ENCODE measurements around the gene FOXN4. TPM values are rescaled to one million over a fixed set of nuclear protein-coding genes. Genes with fewer than 3 reads are reported as not detected.

Gene FOXN4
- total and polyA plus RNA-seq, 2 of the 13 experiments (the other 11 are each of a cell fraction or from before 2014, with no cell fraction given): 0.11 TPM; not detected in 1

- no peak for TF ChIP-seq SNAI1 (CRISPR knock-in tag; IDR thresholded peaks at IDR 0.05; ENCODE audit: borderline replicate concordance)
- TF ChIP-seq ARNTL (CRISPR knock-in tag; IDR thresholded peaks at IDR 0.05): 0 out of 2 replicates have a peak, but pooled peaks have one; percentile 35
- TF ChIP-seq ZSCAN9 (CRISPR knock-in tag; IDR thresholded peaks at IDR 0.05; ENCODE audit: borderline replicate concordance): no peak; the same call in 1 of the 2 replicates
- 0 out of 2 replicates have a peak, but pooled peaks have one; percentile 55 for TF ChIP-seq ZNF564 (CRISPR knock-in tag; IDR thresholded peaks at IDR 0.05)
- TF ChIP-seq ZXDC (CRISPR knock-in tag; IDR thresholded peaks at IDR 0.05): no peak
- TF ChIP-seq SRF (IDR thresholded peaks at IDR 0.05; ENCODE audit: low read depth, low read length): peak; percentile 87
- TF ChIP-seq ZNF251 (CRISPR knock-in tag; IDR thresholded peaks at IDR 0.05): no peak
- no peak for TF ChIP-seq ZNF550 (CRISPR knock-in tag; IDR thresholded peaks at IDR 0.05; ENCODE audit: borderline replicate concordance)
- TF ChIP-seq MBNL3 (CRISPR knock-in tag; conservative IDR thresholded peaks at IDR 0.05): no peak
- peak; percentile 57; the same call in 1 of the 2 replicates for TF ChIP-seq ZFP36L1 (CRISPR knock-in tag; IDR thresholded peaks at IDR 0.05)
- TF ChIP-seq THAP11 (CRISPR knock-in tag; IDR thresholded peaks at IDR 0.05): peak; percentile 71
- TF ChIP-seq GATA4 (IDR thresholded peaks at IDR 0.05; ENCODE audit: borderline replicate concordance, low read depth): peak; percentile 26; the same call in 1 of the 2 replicates
- TF ChIP-seq KDM3A (CRISPR knock-in tag; IDR thresholded peaks at IDR 0.05; ENCODE audit: low read depth): no peak; the same call in 1 of the 2 replicates
- no peak for TF ChIP-seq TBP (CRISPR knock-in tag; IDR thresholded peaks at IDR 0.05)
- TF ChIP-seq ZNF329 (CRISPR knock-in tag; IDR thresholded peaks at IDR 0.05; ENCODE audit: low read depth): no peak
- no peak for TF ChIP-seq SMAD1 (CRISPR knock-in tag; IDR thresholded peaks at IDR 0.05; ENCODE audit: borderline replicate concordance, low read depth)
- no peak for TF ChIP-seq PHB2 (IDR thresholded peaks at IDR 0.05; ENCODE audit: partially characterized antibody)
- TF ChIP-seq ZNF878 (CRISPR knock-in tag; IDR thresholded peaks at IDR 0.05): no peak; the same call in 1 of the 2 replicates
- no peak for TF ChIP-seq POLR2AphosphoS2 (IDR thresholded peaks at IDR 0.05; ENCODE audit: low read depth, low read length)
- no peak for TF ChIP-seq ZNF225 (CRISPR knock-in tag; IDR thresholded peaks at IDR 0.05)
- TF ChIP-seq ZC3H13 (CRISPR knock-in tag; IDR thresholded peaks at IDR 0.05): no peak
- no peak for TF ChIP-seq HINFP (CRISPR knock-in tag; IDR thresholded peaks at IDR 0.05; ENCODE audit: low read depth)
- TF ChIP-seq ZFP36 (IDR thresholded peaks at IDR 0.05; ENCODE audit: borderline replicate concordance, low read depth, low read length, partially characterized antibody): no peak
- TF ChIP-seq ZNF670 (CRISPR knock-in tag; IDR thresholded peaks at IDR 0.05; ENCODE audit: borderline replicate concordance): no peak
- no peak for TF ChIP-seq ZNF761 (CRISPR knock-in tag; conservative IDR thresholded peaks at IDR 0.05)
- no peak for TF ChIP-seq NRL (CRISPR knock-in tag; IDR thresholded peaks at IDR 0.05; ENCODE audit: borderline replicate concordance)
- TF ChIP-seq BATF2 (CRISPR knock-in tag; IDR thresholded peaks at IDR 0.05): no peak
Observed at GRCh38 chr12:109277899-109278762, 31.0 kb downstream of the FOXN4 start (continued).
